Ovary (tissue), 3 donors: ENCODE data around the gene TNFRSF1A.

ENCODE experiments used
- EP300 ChIP-seq: sonication (generic); formaldehyde crosslinking; IDR thresholded peaks from one replicate; pipeline ENCODE4 v1.6.1; 2017; ENCODE audit warnings: antibody characterized with exemption
- POLR2A ChIP-seq: fragments of 450-650 bp; IDR thresholded peaks from one replicate; pipeline ENCODE4 v1.6.1; 2017; ENCODE audit warnings: antibody characterized with exemption, mild to moderate bottlenecking, moderate library complexity
- TF ChIP-seq, protein P1 (sequence below), 3 donors: fragments of 450-650 bp in 2 of 3; fragments of 200-600 bp in 1 of 3; IDR thresholded peaks; one replicate each; pipeline versions ENCODE4 v1.5.1 to v1.8.0; 2016 to 2022; ENCODE audit warnings: antibody characterized with exemption in 3 of 3, mild to moderate bottlenecking in 1 of 3
- donor health status: DM: no; HTN: no; CAD: no.

DNA sequence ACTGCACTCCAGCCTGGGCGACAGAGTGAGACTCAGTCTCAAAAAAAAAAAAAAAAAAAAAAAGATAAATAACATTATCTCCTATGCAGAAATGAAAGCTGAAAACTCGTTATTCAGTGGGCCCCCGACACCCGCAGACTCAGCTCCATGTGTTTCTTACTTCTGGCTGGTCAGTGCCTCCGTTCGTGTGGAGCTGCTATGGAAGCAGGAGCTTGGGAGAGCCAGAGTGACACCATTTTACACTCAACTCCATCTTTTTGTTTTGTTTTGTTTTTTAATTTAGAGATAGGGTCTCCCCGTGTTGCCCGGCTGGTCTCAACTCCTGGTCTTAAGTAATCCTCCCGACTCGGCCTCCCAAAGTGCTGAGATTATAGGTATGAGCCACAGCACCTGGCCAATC is 44.7 kb downstream of the TNFRSF1A start:
- TF ChIP-seq, protein P1, sequence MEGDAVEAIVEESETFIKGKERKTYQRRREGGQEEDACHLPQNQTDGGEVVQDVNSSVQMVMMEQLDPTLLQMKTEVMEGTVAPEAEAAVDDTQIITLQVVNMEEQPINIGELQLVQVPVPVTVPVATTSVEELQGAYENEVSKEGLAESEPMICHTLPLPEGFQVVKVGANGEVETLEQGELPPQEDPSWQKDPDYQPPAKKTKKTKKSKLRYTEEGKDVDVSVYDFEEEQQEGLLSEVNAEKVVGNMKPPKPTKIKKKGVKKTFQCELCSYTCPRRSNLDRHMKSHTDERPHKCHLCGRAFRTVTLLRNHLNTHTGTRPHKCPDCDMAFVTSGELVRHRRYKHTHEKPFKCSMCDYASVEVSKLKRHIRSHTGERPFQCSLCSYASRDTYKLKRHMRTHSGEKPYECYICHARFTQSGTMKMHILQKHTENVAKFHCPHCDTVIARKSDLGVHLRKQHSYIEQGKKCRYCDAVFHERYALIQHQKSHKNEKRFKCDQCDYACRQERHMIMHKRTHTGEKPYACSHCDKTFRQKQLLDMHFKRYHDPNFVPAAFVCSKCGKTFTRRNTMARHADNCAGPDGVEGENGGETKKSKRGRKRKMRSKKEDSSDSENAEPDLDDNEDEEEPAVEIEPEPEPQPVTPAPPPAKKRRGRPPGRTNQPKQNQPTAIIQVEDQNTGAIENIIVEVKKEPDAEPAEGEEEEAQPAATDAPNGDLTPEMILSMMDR (IDR thresholded peaks at IDR 0.05), result no peak
- TF ChIP-seq POLR2A (no peak), EP300 (no peak)
